Measurements from ENCODE around the gene NPHS1.
A peak's percentile ranks its signal among the peaks of the same experiment; 100 is the strongest.

NPHS1 gene

GRCh38 chr19:35790981-35791813 is 61.1 kb downstream of the NPHS1 start:
- no peaks in the 10 kb centered on the region for H3K79me2 ChIP-seq (ENCODE audit: insufficient read depth, low read length)
- no peaks in the 10 kb centered on the region for H3K9me3 ChIP-seq (ENCODE audit: low read length)
- H3K36me3 ChIP-seq (ENCODE audit: insufficient read depth, low read length) = peaks cover 4% of the 10 kb centered on the region; the same call in 1 of the 2 replicates
- no peaks in the 10 kb centered on the region for H3K4me1 ChIP-seq (ENCODE audit: insufficient read depth, low read length, severe bottlenecking)
- no peak overlapping the region for H3K4me2 ChIP-seq (ENCODE audit: low read length)
- no peaks in the 10 kb centered on the region for H3K9me2 ChIP-seq (ENCODE audit: low read depth, low read length)
- no peak overlapping the region for H3K9ac ChIP-seq (ENCODE audit: low read length)
- no peaks in the 10 kb centered on the region for H4K20me1 ChIP-seq (ENCODE audit: insufficient read depth, low read length)
- no peaks in the 10 kb centered on the region for H3K27me3 ChIP-seq (ENCODE audit: insufficient read depth, low read length)
- no peak overlapping the region for H3K27ac ChIP-seq (ENCODE audit: low read depth, low read length, poor library complexity, severe bottlenecking)
- no peak overlapping the region for H2AFZ ChIP-seq (ENCODE audit: low read length)
- H3K4me3 ChIP-seq (ENCODE audit: low read depth, low read length, poor library complexity, severe bottlenecking) = no peak overlapping the region
- H3F3A ChIP-seq (ENCODE audit: insufficient read depth, low read length) = no peaks in the 10 kb centered on the region; the same call in 1 of the 2 replicates
- TF ChIP-seq CTCF (IDR thresholded peaks at IDR 0.05; ENCODE audit: low read length) = peak; percentile 52
- TF ChIP-seq EZH2 (IDR thresholded peaks at IDR 0.05; ENCODE audit: borderline replicate concordance, low read length) = no peak

GRCh38 chr19:35789978-35790944 is 62.0 kb downstream of the NPHS1 start:
- H3F3A ChIP-seq (ENCODE audit: insufficient read depth, low read length) = no peaks in the 10 kb centered on the region; the same call in 1 of the 2 replicates
- no peaks in the 10 kb centered on the region for H3K27me3 ChIP-seq (ENCODE audit: insufficient read depth, low read length)
- no peak overlapping the region for H2AFZ ChIP-seq (ENCODE audit: low read length)
- H4K20me1 ChIP-seq (ENCODE audit: insufficient read depth, low read length) = no peaks in the 10 kb centered on the region
- no peak overlapping the region for H3K27ac ChIP-seq (ENCODE audit: low read depth, low read length, poor library complexity, severe bottlenecking)
- TF ChIP-seq CTCF (IDR thresholded peaks at IDR 0.05; ENCODE audit: low read length) (no peak), EZH2 (IDR thresholded peaks at IDR 0.05; ENCODE audit: borderline replicate concordance, low read length) (no peak)
- no peak overlapping the region for H3K4me3 ChIP-seq (ENCODE audit: low read depth, low read length, poor library complexity, severe bottlenecking)
- H3K9ac ChIP-seq (ENCODE audit: low read length) = no peak overlapping the region
- H3K36me3 ChIP-seq (ENCODE audit: insufficient read depth, low read length) = peaks cover 4% of the 10 kb centered on the region
- H3K9me2 ChIP-seq (ENCODE audit: low read depth, low read length) = no peaks in the 10 kb centered on the region
- no peaks in the 10 kb centered on the region for H3K9me3 ChIP-seq (ENCODE audit: low read length)
- H3K4me2 ChIP-seq (ENCODE audit: low read length) = no peak overlapping the region
- H3K79me2 ChIP-seq (ENCODE audit: insufficient read depth, low read length) = no peaks in the 10 kb centered on the region
- no peaks in the 10 kb centered on the region for H3K4me1 ChIP-seq (ENCODE audit: insufficient read depth, low read length, severe bottlenecking)

- H3F3A ChIP-seq (ENCODE audit: insufficient read depth, low read length) = no peaks in the 10 kb centered on the region; the same call in 1 of the 2 replicates
- peaks cover 4% of the 10 kb centered on the region for H3K36me3 ChIP-seq (ENCODE audit: insufficient read depth, low read length)
- no peaks in the 10 kb centered on the region for H3K27me3 ChIP-seq (ENCODE audit: insufficient read depth, low read length)
- no peak overlapping the region for H3K4me2 ChIP-seq (ENCODE audit: low read length)
- H3K9me3 ChIP-seq (ENCODE audit: low read length) = no peaks in the 10 kb centered on the region
- no peaks in the 10 kb centered on the region for H3K9me2 ChIP-seq (ENCODE audit: low read depth, low read length)
- H3K9ac ChIP-seq (ENCODE audit: low read length) = no peak overlapping the region
- H4K20me1 ChIP-seq (ENCODE audit: insufficient read depth, low read length) = no peaks in the 10 kb centered on the region
- no peak overlapping the region for H3K4me3 ChIP-seq (ENCODE audit: low read depth, low read length, poor library complexity, severe bottlenecking)
- H3K27ac ChIP-seq (ENCODE audit: low read depth, low read length, poor library complexity, severe bottlenecking) = no peak overlapping the region
- TF ChIP-seq CTCF (IDR thresholded peaks at IDR 0.05; ENCODE audit: low read length) (no peak), EZH2 (IDR thresholded peaks at IDR 0.05; ENCODE audit: borderline replicate concordance, low read length) (no peak)
- no peaks in the 10 kb centered on the region for H3K79me2 ChIP-seq (ENCODE audit: insufficient read depth, low read length)
- no peak overlapping the region for H2AFZ ChIP-seq (ENCODE audit: low read length)
- H3K4me1 ChIP-seq (ENCODE audit: insufficient read depth, low read length, severe bottlenecking) = no peaks in the 10 kb centered on the region
Measured at GRCh38 chr19:35789195-35789977, 62.9 kb downstream of the NPHS1 start.
